Stimulated activated naive B cell treated with anti-CD40 and anti-IgM and Interleukin-4, amounts not matched to agents 10 μg/mL and 1 μg/mL and 100 μg/mL, for 72 hours (primary cell): Measurements from ENCODE around the gene FAM174C.

Experiments used
- ATAC-seq, 2 donors: fragments of 150-1000 bp; cut with Tn5 transposase; replicated peaks; 2 replicates each; pipeline ENCODE4 v1.10.0; 2021; ENCODE audit warnings: moderate library complexity in 1 of 2
- DNase-seq: peaks from one replicate; pipeline ENCODE4 v3.0.0; 2021
- H3K27ac Mint-ChIP-seq: one replicate; pipeline ENCODE4 v1.8.0; 2022; ENCODE audit warnings: mild to moderate bottlenecking, mixed read lengths
- H3K27me3 Mint-ChIP-seq, 2 donors: one replicate each; pipeline ENCODE4 v1.8.0; 2022; ENCODE audit warnings: mixed read lengths in 2 of 2
- H3K36me3 Mint-ChIP-seq, 2 donors: one replicate each; pipeline ENCODE4 v1.8.0; 2022; ENCODE audit warnings: mixed read lengths in 2 of 2, mild to moderate bottlenecking in 1 of 2
- H3K4me1 Mint-ChIP-seq, 2 donors: one replicate each; pipeline ENCODE4 v1.8.0; 2022; ENCODE audit warnings: mixed read lengths in 2 of 2, mild to moderate bottlenecking in 1 of 2
- H3K4me3 Mint-ChIP-seq, 2 donors: one replicate each; pipeline ENCODE4 v1.8.0; 2022; ENCODE audit warnings: mild to moderate bottlenecking in 2 of 2, mixed read lengths in 2 of 2, moderate library complexity in 1 of 2
- H3K9me3 Mint-ChIP-seq, 2 donors: one replicate each; pipeline ENCODE4 v1.8.0; 2022; ENCODE audit warnings: mixed read lengths in 2 of 2, mild to moderate bottlenecking in 1 of 2

Gene FAM174C

DNA sequence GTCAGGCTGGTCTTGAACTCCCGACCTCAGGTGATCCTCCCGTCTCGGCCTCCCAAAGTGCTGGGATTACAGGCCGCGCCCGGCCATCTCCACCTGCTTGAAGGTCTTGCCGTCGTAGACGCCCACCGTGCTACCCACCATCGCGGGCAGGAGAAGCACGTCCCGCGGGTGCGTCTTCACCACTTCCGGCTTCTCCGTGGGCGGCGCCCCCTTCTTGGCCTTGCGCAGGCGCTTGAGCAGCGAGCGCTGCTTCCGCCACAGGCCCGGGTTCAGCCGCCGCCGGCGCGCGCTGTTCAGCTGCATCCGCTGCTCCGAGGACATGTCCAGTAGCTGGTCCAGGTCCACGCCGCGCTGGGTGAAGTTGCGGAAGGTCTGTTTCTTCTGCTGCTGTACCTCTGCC lies 32.0 kb downstream of the FAM174C start:
- Mint-ChIP-seq H3K4me1 (peaks cover 0 to 7% of the 10 kb centered on the region in 2 donors), H3K36me3 (no peaks in the 10 kb centered on the region), H3K4me3 (no peak overlapping the region), H3K27me3 (peaks cover 0 to 18% of the 10 kb centered on the region in 2 donors), H3K9me3 (no peaks in the 10 kb centered on the region), H3K27ac (no peak overlapping the region)
- ATAC-seq (no peak), DNase-seq (no peak)

GRCh38 chr19:1307755-1308303 lies 32.5 kb downstream of the FAM174C start:
- no peak for ATAC-seq
- Mint-ChIP-seq H3K27me3 (peaks cover 0 to 18% of the 10 kb centered on the region in 2 donors), H3K4me3 (no peak overlapping the region), H3K4me1 (peaks cover 0 to 6% of the 10 kb centered on the region in 2 donors), H3K36me3 (no peaks in the 10 kb centered on the region), H3K9me3 (no peaks in the 10 kb centered on the region), H3K27ac (no peak overlapping the region)
- no peak for DNase-seq

GRCh38 chr19:1308718-1309117 lies 33.4 kb downstream of the FAM174C start:
- ATAC-seq (no peak), DNase-seq (no peak)
- Mint-ChIP-seq H3K36me3 (no peaks in the 10 kb centered on the region), H3K27ac (no peak overlapping the region), H3K4me1 (no peaks in the 10 kb centered on the region), H3K9me3 (no peaks in the 10 kb centered on the region), H3K27me3 (peaks cover 3 to 17% of the 10 kb centered on the region in 2 donors), H3K4me3 (no peak overlapping the region)

DNA sequence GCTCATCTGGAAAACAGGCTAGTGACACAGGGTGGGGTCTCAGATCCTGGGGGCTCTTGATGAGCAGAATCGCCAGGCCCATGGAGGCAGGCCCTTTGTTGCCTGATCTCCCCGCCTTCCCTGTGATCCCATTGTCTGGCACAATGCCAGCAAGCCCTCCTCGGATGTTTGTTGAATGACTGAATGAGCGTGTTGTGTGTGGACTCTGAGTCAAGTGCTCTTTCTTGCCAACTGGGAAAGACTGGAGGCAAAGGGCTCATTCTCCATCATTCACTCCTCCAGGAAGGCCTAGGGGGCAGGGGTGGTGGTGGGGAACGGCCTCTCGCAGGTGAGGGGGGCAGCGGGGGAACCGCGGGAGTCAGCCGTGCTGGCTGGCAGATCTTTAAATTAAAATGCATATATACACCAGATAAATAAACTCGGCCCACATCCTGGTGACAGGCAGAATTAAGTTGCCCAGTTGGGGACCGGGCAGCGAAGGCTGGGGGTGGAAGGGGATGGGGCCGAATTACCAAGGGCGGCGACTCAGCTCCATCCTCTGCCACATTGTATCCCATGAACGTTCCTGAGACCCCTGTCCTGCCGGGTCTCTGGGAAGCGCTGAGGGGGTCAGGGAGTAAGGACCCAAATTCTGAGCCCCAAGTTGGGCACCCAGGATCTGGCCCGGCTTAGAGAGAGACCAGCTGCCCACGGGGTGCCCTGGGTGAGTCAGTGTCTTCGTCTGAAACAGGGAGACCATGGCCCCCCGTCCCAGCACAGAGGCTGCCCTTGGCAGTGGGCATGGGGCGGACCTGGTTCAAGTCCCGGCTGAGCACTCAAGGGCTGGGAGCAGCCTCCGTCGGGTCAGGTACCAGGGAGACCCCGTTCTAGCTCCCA lies 34.9 kb downstream of the FAM174C start:
- H3K9me3 Mint-ChIP-seq: no peaks in the 10 kb centered on the region
- no peak overlapping the region for H3K4me3 Mint-ChIP-seq
- no peak overlapping the region for H3K27ac Mint-ChIP-seq
- ATAC-seq (no peak), DNase-seq (no peak)
- H3K4me1 Mint-ChIP-seq: no peaks in the 10 kb centered on the region
- H3K27me3 Mint-ChIP-seq: peaks cover 11 to 28% of the 10 kb centered on the region in 2 donors
- no peaks in the 10 kb centered on the region for H3K36me3 Mint-ChIP-seq

DNA sequence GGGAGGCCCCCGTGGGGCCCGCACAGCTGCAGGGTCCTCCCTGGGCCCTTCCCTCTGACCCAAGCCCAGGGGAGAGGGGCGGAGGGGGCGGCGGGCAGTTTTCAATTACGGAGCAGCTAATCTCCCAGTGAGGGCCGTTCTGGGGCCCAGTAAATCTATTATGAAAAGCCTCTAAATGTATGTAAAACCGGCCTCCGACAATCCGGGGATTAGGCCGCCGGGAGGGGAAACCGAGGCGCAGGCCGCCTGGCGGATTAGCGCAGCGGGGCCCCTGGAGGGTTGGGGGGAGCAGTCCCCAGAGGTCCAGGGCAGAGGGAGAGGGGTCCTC lies 35.5 kb downstream of the FAM174C start:
- H3K36me3 Mint-ChIP-seq: no peaks in the 10 kb centered on the region
- H3K9me3 Mint-ChIP-seq: no peaks in the 10 kb centered on the region
- no peak overlapping the region for H3K4me3 Mint-ChIP-seq
- no peaks in the 10 kb centered on the region for H3K4me1 Mint-ChIP-seq
- no peak overlapping the region for H3K27ac Mint-ChIP-seq
- H3K27me3 Mint-ChIP-seq: peaks cover 14 to 32% of the 10 kb centered on the region in 2 donors
- ATAC-seq: no peak
- DNase-seq: no peak

DNA sequence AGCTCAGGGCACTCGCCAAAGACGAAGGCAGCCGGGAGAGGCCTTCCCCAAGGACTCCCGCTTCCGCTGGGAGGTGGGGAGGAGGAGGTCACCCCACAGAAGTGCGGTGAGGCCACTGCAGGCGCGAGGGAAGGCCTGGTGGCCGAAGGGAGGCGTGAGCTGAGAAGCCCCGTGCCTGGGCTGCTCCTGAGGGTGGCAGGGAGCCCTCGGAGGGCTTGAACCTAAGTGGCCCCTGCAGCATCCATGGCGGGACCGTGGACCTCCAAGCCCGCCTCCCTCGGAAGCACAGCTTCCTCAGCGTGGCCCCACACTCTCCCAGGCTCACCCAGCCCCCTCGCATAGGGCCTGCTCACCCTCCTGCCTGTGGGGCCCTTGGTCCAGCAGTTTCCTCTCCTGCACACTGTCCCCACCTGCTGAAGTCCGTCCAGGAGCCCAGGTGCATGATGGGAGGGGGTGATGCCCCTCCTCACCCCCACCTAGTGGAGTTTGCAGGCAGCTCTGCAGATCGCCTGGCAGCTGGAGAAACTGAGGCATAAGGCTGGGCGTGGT lies 36.3 kb downstream of the FAM174C start:
- Mint-ChIP-seq H3K9me3 (no peaks in the 10 kb centered on the region), H3K27me3 (peaks cover 17 to 37% of the 10 kb centered on the region in 2 donors), H3K4me3 (no peak overlapping the region), H3K27ac (no peak overlapping the region), H3K36me3 (no peaks in the 10 kb centered on the region), H3K4me1 (no peaks in the 10 kb centered on the region)
- DNase-seq (no peak), ATAC-seq (no peak)

- Mint-ChIP-seq H3K4me1 (no peaks in the 10 kb centered on the region), H3K4me3 (no peak overlapping the region), H3K27ac (no peak overlapping the region), H3K9me3 (no peaks in the 10 kb centered on the region), H3K36me3 (no peaks in the 10 kb centered on the region), H3K27me3 (peaks cover 26 to 51% of the 10 kb centered on the region in 2 donors)
- ATAC-seq: no peak
- no peak for DNase-seq
Observed at GRCh38 chr19:1312767-1313694, 37.7 kb downstream of the FAM174C start.

GRCh38 chr19:1313695-1314613 lies 38.6 kb downstream of the FAM174C start:
- Mint-ChIP-seq H3K4me3 (no peak overlapping the region), H3K27ac (no peak overlapping the region), H3K9me3 (no peaks in the 10 kb centered on the region), H3K36me3 (no peaks in the 10 kb centered on the region), H3K27me3 (peaks cover 31 to 54% of the 10 kb centered on the region in 2 donors), H3K4me1 (no peaks in the 10 kb centered on the region)
- DNase-seq: no peak
- ATAC-seq: no peak

- H3K9me3 Mint-ChIP-seq: no peaks in the 10 kb centered on the region
- DNase-seq: peak; percentile 35
- H3K27me3 Mint-ChIP-seq: peaks cover 36 to 42% of the 10 kb centered on the region in 2 donors
- peak; percentile 81 to 82 for ATAC-seq
- no peak overlapping the region for H3K27ac Mint-ChIP-seq
- no peaks in the 10 kb centered on the region for H3K36me3 Mint-ChIP-seq
- no peaks in the 10 kb centered on the region for H3K4me1 Mint-ChIP-seq
- no peak overlapping the region for H3K4me3 Mint-ChIP-seq
Observed at GRCh38 chr19:1315470-1316166, 40.3 kb downstream of the FAM174C start.

GRCh38 chr19:1316466-1316865 lies 41.1 kb downstream of the FAM174C start:
- ATAC-seq: no peak
- Mint-ChIP-seq H3K4me3 (no peak overlapping the region), H3K36me3 (no peaks in the 10 kb centered on the region), H3K27ac (no peak overlapping the region), H3K4me1 (no peaks in the 10 kb centered on the region), H3K9me3 (no peaks in the 10 kb centered on the region), H3K27me3 (peaks cover 39 to 46% of the 10 kb centered on the region in 2 donors)
- DNase-seq: no peak

- H3K27me3 Mint-ChIP-seq: peaks cover 42 to 56% of the 10 kb centered on the region in 2 donors
- no peaks in the 10 kb centered on the region for H3K9me3 Mint-ChIP-seq
- no peak overlapping the region for H3K4me3 Mint-ChIP-seq
- H3K4me1 Mint-ChIP-seq: peaks cover 0 to under 1% of the 10 kb centered on the region in 2 donors
- H3K27ac Mint-ChIP-seq: no peak overlapping the region
- no peaks in the 10 kb centered on the region for H3K36me3 Mint-ChIP-seq
- ATAC-seq (no peak), DNase-seq (no peak)
Observed at GRCh38 chr19:1317274-1318003, 42.1 kb downstream of the FAM174C start.

- H3K27me3 Mint-ChIP-seq: peaks cover 43 to 63% of the 10 kb centered on the region in 2 donors
- DNase-seq: no peak
- no peaks in the 10 kb centered on the region for H3K9me3 Mint-ChIP-seq
Observed at GRCh38 chr19:1318678-1319471, 43.5 kb downstream of the FAM174C start.

More at GRCh38 chr19:1318678-1319471, 43.5 kb downstream of the FAM174C start:
- Mint-ChIP-seq H3K27ac (no peak overlapping the region), H3K36me3 (no peaks in the 10 kb centered on the region), H3K4me3 (no peak overlapping the region), H3K4me1 (peaks cover 0 to 4% of the 10 kb centered on the region in 2 donors)
- no peak for ATAC-seq
